ENCODE measurements around the gene INTS4. TPM values are rescaled to one million over a fixed set of nuclear protein-coding genes. Genes with fewer than 3 reads are reported as not detected.

INTS4 gene, protein sequence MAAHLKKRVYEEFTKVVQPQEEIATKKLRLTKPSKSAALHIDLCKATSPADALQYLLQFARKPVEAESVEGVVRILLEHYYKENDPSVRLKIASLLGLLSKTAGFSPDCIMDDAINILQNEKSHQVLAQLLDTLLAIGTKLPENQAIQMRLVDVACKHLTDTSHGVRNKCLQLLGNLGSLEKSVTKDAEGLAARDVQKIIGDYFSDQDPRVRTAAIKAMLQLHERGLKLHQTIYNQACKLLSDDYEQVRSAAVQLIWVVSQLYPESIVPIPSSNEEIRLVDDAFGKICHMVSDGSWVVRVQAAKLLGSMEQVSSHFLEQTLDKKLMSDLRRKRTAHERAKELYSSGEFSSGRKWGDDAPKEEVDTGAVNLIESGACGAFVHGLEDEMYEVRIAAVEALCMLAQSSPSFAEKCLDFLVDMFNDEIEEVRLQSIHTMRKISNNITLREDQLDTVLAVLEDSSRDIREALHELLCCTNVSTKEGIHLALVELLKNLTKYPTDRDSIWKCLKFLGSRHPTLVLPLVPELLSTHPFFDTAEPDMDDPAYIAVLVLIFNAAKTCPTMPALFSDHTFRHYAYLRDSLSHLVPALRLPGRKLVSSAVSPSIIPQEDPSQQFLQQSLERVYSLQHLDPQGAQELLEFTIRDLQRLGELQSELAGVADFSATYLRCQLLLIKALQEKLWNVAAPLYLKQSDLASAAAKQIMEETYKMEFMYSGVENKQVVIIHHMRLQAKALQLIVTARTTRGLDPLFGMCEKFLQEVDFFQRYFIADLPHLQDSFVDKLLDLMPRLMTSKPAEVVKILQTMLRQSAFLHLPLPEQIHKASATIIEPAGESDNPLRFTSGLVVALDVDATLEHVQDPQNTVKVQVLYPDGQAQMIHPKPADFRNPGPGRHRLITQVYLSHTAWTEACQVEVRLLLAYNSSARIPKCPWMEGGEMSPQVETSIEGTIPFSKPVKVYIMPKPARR
- 52.9 and 59.5 TPM in 2 replicates for total RNA-seq

DNA sequence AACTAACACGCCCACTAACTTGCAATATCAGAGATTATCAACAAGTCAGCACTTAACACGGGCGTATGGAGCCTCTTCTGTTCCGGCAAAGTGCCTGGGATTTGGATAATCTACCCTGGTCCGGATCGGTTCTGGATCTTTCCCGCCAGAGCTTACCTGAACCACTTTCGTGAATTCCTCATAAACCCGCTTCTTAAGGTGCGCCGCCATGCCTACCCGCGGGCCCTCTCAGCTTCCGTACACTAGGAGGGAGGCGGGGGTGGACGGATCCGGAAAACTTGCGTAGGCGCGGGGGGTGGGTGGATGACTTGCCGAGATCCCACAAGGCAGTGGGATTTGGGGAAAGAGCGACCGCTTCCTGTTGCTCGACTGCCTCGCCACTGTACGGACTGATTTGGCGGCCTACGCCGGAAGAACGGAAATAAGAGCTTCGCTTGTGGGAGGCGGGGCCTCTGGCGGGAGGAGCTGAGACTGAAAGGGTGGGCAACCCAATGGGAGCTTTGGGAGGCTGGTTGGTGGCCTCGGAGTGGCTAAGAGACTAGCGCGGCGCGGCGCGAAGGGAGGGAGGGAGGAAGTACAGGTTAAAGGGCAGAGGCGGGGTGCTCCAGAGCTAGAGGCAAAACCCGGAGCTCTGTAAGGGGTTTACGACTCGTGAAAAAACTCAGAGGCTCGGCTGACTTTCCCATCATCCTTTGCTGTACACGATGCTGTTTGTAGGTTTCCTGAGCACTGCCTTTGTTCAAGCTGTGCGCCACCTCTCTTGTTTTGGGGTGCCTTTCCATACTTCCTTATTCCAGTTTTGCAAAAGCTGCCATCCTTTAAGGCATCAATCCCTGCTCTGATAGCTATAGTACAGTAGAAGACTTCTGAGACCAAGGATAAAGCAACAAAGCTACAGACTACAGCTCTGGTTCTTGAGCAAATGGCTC lies at the start of gene INTS4:
TSS of gene INTS4 (minus strand) at position 235 of the 929 bp plus-strand sequence. CDS start at position 210, 25 bp downstream.

GRCh38 chr11:78022397-78023396 lies 28.2 kb upstream of the INTS4 start, which contains the start of gene KCTD14:
Gene KCTD14 (minus strand): TSS chr11:78023276. CDS start chr11:78023249, 27 bp downstream.

Small RNA genes within 50 kb of the gene (small RNA-seq; reads per million reads assigned to genes)
- gene AP002812.4: not detected

Other genes with a start within 250 kb of the INTS4 start
- gene RSF1, start 173.9 kb downstream of the INTS4 start, total RNA-seq: 56.1 and 70.5 TPM in 2 replicates
- gene AAMDC, start 173.5 kb downstream of the INTS4 start, total RNA-seq: 39.2 and 42.4 TPM in 2 replicates
- gene KCTD14, start 28.6 kb upstream of the INTS4 start, total RNA-seq: 1.1 and 1.2 TPM in 2 replicates
- gene THRSP, start 69.2 kb upstream of the INTS4 start, total RNA-seq: not detected in 2 replicates
- 128 and 143 TPM in 2 replicates for gene NDUFC2, start 85.2 kb upstream of the INTS4 start, total RNA-seq
- 44.3 and 51.9 TPM in 2 replicates for gene ALG8, start 145.0 kb upstream of the INTS4 start, total RNA-seq
- 7.8 and 8.0 TPM in 2 replicates for gene KCTD21, start 194.0 kb upstream of the INTS4 start, total RNA-seq
- 6.6 and 8.9 TPM in 2 replicates for gene USP35, start 194.3 kb upstream of the INTS4 start, total RNA-seq

All from thoracic aorta endothelial cell (primary cell).